GM18873 (cell line): ENCODE data around the gene SPP1.
"Not testable (repeated sequence)": the region's sequence is repeated elsewhere in the genome, so short reads cannot be mapped to it uniquely, and the experiment has no call there.

Experiments
- ATAC-seq: cut with Tn5 transposase; IDR thresholded peaks from one replicate; pipeline ENCODE4 v1.9.1; 2021; ENCODE audit warnings: mild to moderate bottlenecking, moderate library complexity, moderate number of reproducible peaks; ENCODE audit not compliant: unreplicated experiment, low FRiP score

The SPP1 gene

GRCh38 chr4:88017516-88018297 is 42.2 kb downstream of the SPP1 start:
- ATAC-seq = no peak

- no peak for ATAC-seq
These were observed 43.0 kb downstream of the SPP1 start for GRCh38 chr4:88018466-88018865.

- ATAC-seq = no peak
These were observed 46.3 kb downstream of the SPP1 start for GRCh38 chr4:88021824-88022223.

- no peak for ATAC-seq
These were observed 46.8 kb downstream of the SPP1 start for GRCh38 chr4:88022289-88022688.

- not testable (repeated sequence) for ATAC-seq
These were observed 50.6 kb downstream of the SPP1 start for GRCh38 chr4:88025868-88026661.

GRCh38 chr4:88027611-88028608 is 52.4 kb downstream of the SPP1 start:
- ATAC-seq = no peak

GRCh38 chr4:88028946-88029345 is 53.4 kb downstream of the SPP1 start:
- no peak for ATAC-seq

GRCh38 chr4:88029556-88029955 is 54.0 kb downstream of the SPP1 start:
- no peak for ATAC-seq

GRCh38 chr4:88030565-88031310 is 55.2 kb downstream of the SPP1 start:
- no peak for ATAC-seq
